Tibial nerve (tissue), 3 donors: ENCODE results near the gene HOXA1.

Experiments used
- POLR2A ChIP-seq, 2 donors: fragments of 450-650 bp; IDR thresholded peaks; one replicate each; pipeline ENCODE4 v1.6.1; 2017; ENCODE audit warnings: antibody characterized with exemption in 2 of 2, mild to moderate bottlenecking in 2 of 2, moderate library complexity in 2 of 2
- TF ChIP-seq, protein P1 (sequence below), 5 experiments: fragments of 200-600 bp in 3 of 5; fragments of 450-650 bp in 2 of 5; sonication (generic) in 3 of 5; IDR thresholded peaks; one replicate each; pipeline ENCODE4 v1.5.1; 2016 to 2019; ENCODE audit warnings: antibody characterized with exemption in 5 of 5, mild to moderate bottlenecking in 3 of 5, moderate library complexity in 2 of 5

DNA sequence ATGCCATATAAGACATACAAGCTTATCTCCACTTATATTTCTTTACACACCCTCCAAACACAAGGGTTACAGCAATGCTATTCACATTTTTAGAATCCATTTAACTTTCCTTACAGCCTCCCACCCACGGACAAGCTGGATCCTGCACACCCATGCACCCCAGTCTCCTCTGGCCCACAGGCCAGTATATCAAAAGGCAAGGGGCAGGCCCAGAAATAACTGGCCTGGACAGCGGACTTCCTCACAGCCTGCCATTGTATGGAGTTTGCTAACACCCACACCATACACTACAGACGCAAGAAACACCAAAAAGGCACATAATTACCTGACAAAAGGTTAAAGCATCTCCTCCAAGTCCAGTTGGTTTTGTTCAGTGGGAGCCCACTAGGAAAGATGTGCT is 22.8 kb upstream of the HOXA1 start:
- TF ChIP-seq, protein P1, sequence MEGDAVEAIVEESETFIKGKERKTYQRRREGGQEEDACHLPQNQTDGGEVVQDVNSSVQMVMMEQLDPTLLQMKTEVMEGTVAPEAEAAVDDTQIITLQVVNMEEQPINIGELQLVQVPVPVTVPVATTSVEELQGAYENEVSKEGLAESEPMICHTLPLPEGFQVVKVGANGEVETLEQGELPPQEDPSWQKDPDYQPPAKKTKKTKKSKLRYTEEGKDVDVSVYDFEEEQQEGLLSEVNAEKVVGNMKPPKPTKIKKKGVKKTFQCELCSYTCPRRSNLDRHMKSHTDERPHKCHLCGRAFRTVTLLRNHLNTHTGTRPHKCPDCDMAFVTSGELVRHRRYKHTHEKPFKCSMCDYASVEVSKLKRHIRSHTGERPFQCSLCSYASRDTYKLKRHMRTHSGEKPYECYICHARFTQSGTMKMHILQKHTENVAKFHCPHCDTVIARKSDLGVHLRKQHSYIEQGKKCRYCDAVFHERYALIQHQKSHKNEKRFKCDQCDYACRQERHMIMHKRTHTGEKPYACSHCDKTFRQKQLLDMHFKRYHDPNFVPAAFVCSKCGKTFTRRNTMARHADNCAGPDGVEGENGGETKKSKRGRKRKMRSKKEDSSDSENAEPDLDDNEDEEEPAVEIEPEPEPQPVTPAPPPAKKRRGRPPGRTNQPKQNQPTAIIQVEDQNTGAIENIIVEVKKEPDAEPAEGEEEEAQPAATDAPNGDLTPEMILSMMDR (IDR thresholded peaks at IDR 0.05) = no peak
- TF ChIP-seq POLR2A (IDR thresholded peaks at IDR 0.05) = no peak
